GM12878 (cell line): Measurements from ENCODE around the gene MCM9. TPM values are rescaled to one million over a fixed set of nuclear protein-coding genes. Genes with fewer than 3 reads are reported as not detected.

Experiments
- ATAC-seq: fragments of 200-7000 bp; cut with Tn5 transposase; 3 replicates; pipeline ENCODE4 v1.9.1; 2020; ENCODE audit warnings: mild to moderate bottlenecking, moderate library complexity
- BruUV-seq: library from RNA; stranded (reverse); fragments of 400-500 nt; replicated peaks from 2 replicates; lab custom pipeline; 2021; lab: Mats Ljungman, UMichigan
- CTCF ChIA-PET: fragments of 300-600 bp; sonication (Branson Sonifier 250); formaldehyde crosslinking; extraction: SDS; loops from one replicate; lab custom pipeline; 2021; ENCODE audit warnings: inconsistent platforms; lab: Yijun Ruan, JAX
- POLR2A ChIA-PET: fragments of 350-600 bp; formaldehyde crosslinking; extraction: SDS; loops from one replicate; lab custom pipeline; 2021; ENCODE audit warnings: inconsistent platforms; lab: Charles Lee
- RAD21 ChIA-PET: fragments of 300-600 bp; sonication (Branson Sonifier 250); formaldehyde crosslinking; loops from one replicate; lab custom pipeline; 2023; ENCODE audit warnings: antibody characterized with exemption; ENCODE audit not compliant: unreplicated experiment; lab: Charles Lee
- SMC1A ChIA-PET: fragments of 300-600 bp; sonication (Branson Sonifier 250); formaldehyde crosslinking; loops from one replicate; lab custom pipeline; 2023; ENCODE audit not compliant: unreplicated experiment, uncharacterized antibody; lab: Charles Lee
- DNase-seq: peaks from one replicate; pipeline ENCODE4 v3.0.0-alpha.2; 2011; ENCODE audit warnings: low read depth, low spot score
- FAIRE-seq: peaks from 3 replicates; lab custom pipeline; 2011; peaks lifted over from hg19 to GRCh38; lab: Jason Lieb, UNC
- H2AFZ ChIP-seq: 2 replicates; pipeline ENCODE4 v1.6.0; 2011; ENCODE audit warnings: low read depth, low read length, control low read depth; ENCODE audit not compliant: control insufficient read depth
- H3K27ac ChIP-seq: 2 replicates; pipeline ENCODE4 v1.5.1; 2011; ENCODE audit warnings: control low read depth; ENCODE audit not compliant: control insufficient read depth, insufficient read depth
- H3K27me3 ChIP-seq, 2 experiments: replicated peaks in 1 of 2; 2 replicates each; pipeline versions ENCODE4 v1.6.0 to v1.6.1; 2011; ENCODE audit warnings: low read length in 1 of 2; ENCODE audit not compliant: control insufficient read depth in 2 of 2, insufficient read depth in 2 of 2
- H3K36me3 ChIP-seq, 2 experiments: 2 replicates each; pipeline ENCODE4 v1.5.1; 2011; ENCODE audit warnings: low read length in 1 of 2; ENCODE audit not compliant: control insufficient read depth in 2 of 2, insufficient read depth in 2 of 2
- H3K4me1 ChIP-seq: 2 replicates; pipeline ENCODE4 v1.6.1; 2011; ENCODE audit warnings: mild to moderate bottlenecking, low read length, moderate library complexity, mixed read lengths; ENCODE audit not compliant: control insufficient read depth, insufficient read depth
- H3K4me2 ChIP-seq: 2 replicates; pipeline ENCODE4 v1.6.0; 2011; ENCODE audit warnings: control low read depth; ENCODE audit not compliant: control insufficient read depth, insufficient read depth
- H3K4me3 ChIP-seq: fragments of 200-600 bp; sonication (generic); 2 replicates; pipeline ENCODE4 v1.5.1; 2016
- H3K79me2 ChIP-seq: 2 replicates; pipeline ENCODE4 v1.6.0; 2011; ENCODE audit warnings: low read length; ENCODE audit not compliant: control insufficient read depth, insufficient read depth
- H3K9ac ChIP-seq: 2 replicates; pipeline ENCODE4 v1.8.0; 2011; ENCODE audit warnings: low read length, control low read depth, mixed read lengths; ENCODE audit not compliant: control insufficient read depth, insufficient read depth
- H3K9me3 ChIP-seq: replicated peaks from 3 replicates; pipeline ENCODE4 v1.5.1; 2011; ENCODE audit warnings: mild to moderate bottlenecking, low read length; ENCODE audit not compliant: control insufficient read depth, insufficient read depth
- H4K20me1 ChIP-seq: 2 replicates; pipeline ENCODE4 v1.6.0; 2011; ENCODE audit not compliant: control insufficient read depth, insufficient read depth
- BCLAF1 ChIP-seq: fragments of 450-650 bp; IDR thresholded peaks from 2 replicates; pipeline ENCODE4 v1.6.1; 2017; ENCODE audit warnings: antibody characterized with exemption, mild to moderate bottlenecking, moderate library complexity
- CHD1 ChIP-seq: IDR thresholded peaks from 2 replicates; pipeline ENCODE4 v1.6.1; 2012; ENCODE audit warnings: low read depth, low read length, improper control_type of control experiment
- CHD2 ChIP-seq: IDR thresholded peaks from 2 replicates; pipeline ENCODE4 v1.6.1; 2011; ENCODE audit warnings: low read depth, low read length, improper control_type of control experiment, borderline replicate concordance
- EGR1 ChIP-seq, 2 experiments: IDR thresholded peaks; 1 replicate in 1 of 2; 2 replicates in 1 of 2; pipeline ENCODE4 v1.6.1; 2011 to 2012; ENCODE audit warnings: low read depth in 2 of 2, low read length in 2 of 2, borderline replicate concordance in 1 of 2, mild to moderate bottlenecking in 1 of 2, moderate library complexity in 1 of 2
- FOXK2 ChIP-seq: fragments of 450-650 bp; IDR thresholded peaks from 2 replicates; pipeline ENCODE4 v1.6.1; 2017; ENCODE audit warnings: mild to moderate bottlenecking, moderate library complexity
- PAX5 ChIP-seq: IDR thresholded peaks from 2 replicates; pipeline ENCODE4 v1.6.1; 2011; ENCODE audit warnings: low read depth, low read length, borderline replicate concordance
- TCF12 ChIP-seq: IDR thresholded peaks from 2 replicates; pipeline ENCODE4 v1.6.1; 2011; ENCODE audit warnings: low read depth, mild to moderate bottlenecking, low read length
- USF2 ChIP-seq: IDR thresholded peaks from 2 replicates; pipeline ENCODE4 v1.6.1; 2011; ENCODE audit warnings: low read depth, low read length, improper control_type of control experiment, borderline replicate concordance
- ZZZ3 ChIP-seq: IDR thresholded peaks from 2 replicates; pipeline ENCODE4 v1.6.1; 2011; ENCODE audit warnings: low read depth; ENCODE audit not compliant: control insufficient read depth, insufficient read length
- WGBS: methylation state at CpG from one replicate; pipeline ENCODE4 v1.1.6; 2016; ENCODE audit warnings: low lambda C conversion rate; ENCODE audit not compliant: insufficient replicate concordance, insufficient coverage; ENCODE audit errors: missing lambda C conversion rate; 5-methylcytosine and 5-hydroxymethylcytosine counted together
- in situ Hi-C: fragments of 300-500 bp; cut with MboI; formaldehyde crosslinking; loops from 9 replicates; pipeline ENCODE4 v1.14.3; 2018; ENCODE audit warnings: mixed read lengths
- intact Hi-C: fragments of 100-400 bp; cut with micrococcal nuclease; formaldehyde crosslinking; loops from one replicate; pipeline ENCODE4 v1.14.2; 2022; ENCODE audit not compliant: unreplicated experiment
- polyA plus RNA-seq, 11 experiments: library from polyadenylated mRNA; depleted of rRNA in 4 of 11; unstranded in 6 of 11; stranded (reverse) in 5 of 11; fragments of >200 nt; fragmentation: Nextera tagmentation in 4 of 11; fragmentation: Illumina TruSeq in 1 of 11; extraction: Ambion mirVana in 4 of 11; extraction: Trizol in 1 of 11; gene quantifications; 1 replicate in 1 of 11; 2 replicates in 10 of 11; pipeline versions ENCODE4 v1.2.1 to v1.2.3, GENCODE V29; 2011 to 2016; ENCODE audit warnings: inconsistent platforms in 2 of 11, missing spikeins in 2 of 11, low read depth in 1 of 11
- total RNA-seq, 4 experiments: library from RNA; depleted of rRNA in 3 of 4; stranded (reverse); fragments of >200 nt in 3 of 4; fragmentation: Illumina TruSeq in 1 of 4; extraction: Trizol in 1 of 4; gene quantifications; 2 replicates each; pipeline versions ENCODE4 v1.2.1 to v1.2.3, GENCODE V29; 2013 to 2021
- TF ChIP-seq, protein P1 (sequence below): IDR thresholded peaks from 2 replicates; pipeline ENCODE4 v1.6.1; 2011; ENCODE audit warnings: borderline replicate concordance, low read depth, mild to moderate bottlenecking, moderate library complexity, low read length; ENCODE audit not compliant: insufficient read depth, poor library complexity, severe bottlenecking
- TF ChIP-seq, protein P2 (sequence below): fragments of 450-650 bp; IDR thresholded peaks from 2 replicates; pipeline ENCODE4 v1.6.1; 2017; ENCODE audit warnings: mild to moderate bottlenecking, moderate library complexity
- TF ChIP-seq, protein P3 (sequence below): fragments of 450-650 bp; IDR thresholded peaks from 2 replicates; pipeline ENCODE4 v1.6.1; 2017; ENCODE audit warnings: low read depth, mild to moderate bottlenecking, moderate library complexity

Gene MCM9
- total and polyA plus RNA-seq, 10 of the 15 experiments (the other 5 are each of a cell fraction or from before 2014, with no cell fraction given), result 3.4 to 18.5 (median 9.7) TPM

- H2AFZ ChIP-seq, result no peak overlapping the region
- H3K9ac ChIP-seq, result no peak overlapping the region
- FAIRE-seq, result no peak
- ChIA-PET RAD21 (interaction anchor here (2.2 kb wide), 1 partner anchor 223 kb away, joined by 5 read pairs; no protein-coding TSS in a partner anchor), SMC1A (no interaction called here), CTCF (interaction anchor here (1.0 to 1.2 kb wide), 2 partner anchors 14 to 223 kb away, joined by 3 read pairs; no protein-coding TSS in a partner anchor), POLR2A (no interaction called here)
- no TSS peak for BruUV-seq
- no peaks in the 10 kb centered on the region for H3K27me3 ChIP-seq
- H3K27ac ChIP-seq, result no peak overlapping the region
- WGBS, result 75% methylated on average over 4 of the region's 4 CpGs
- H3K4me3 ChIP-seq, result no peak overlapping the region
- no peaks in the 10 kb centered on the region for H3K36me3 ChIP-seq
- no peaks in the 10 kb centered on the region for H3K4me1 ChIP-seq
- no peak for ATAC-seq
- H3K4me2 ChIP-seq, result no peak overlapping the region
- no peaks in the 10 kb centered on the region; the same call in 2 of the 3 replicates for H3K9me3 ChIP-seq
- in situ Hi-C loops, result loop anchor here (10.0 to 25.0 kb wide), 2 partner anchors 504 to 801 kb away; no protein-coding TSS in a partner anchor
- H4K20me1 ChIP-seq, result no peaks in the 10 kb centered on the region
- intact Hi-C loops, result no loop called here
- H3K79me2 ChIP-seq, result no peaks in the 10 kb centered on the region
- DNase-seq, result no peak
- TF ChIP-seq PAX5 (no peak), CHD2 (no peak), ZZZ3 (no peak), CHD1 (no peak), FOXK2 (no peak), BCLAF1 (no peak), EGR1 (IDR thresholded peaks at IDR 0.05; ENCODE audit: borderline replicate concordance in 1 of 2, low read depth in 2 of 2, low read length in 2 of 2) (no peak), TCF12 (no peak), USF2 (no peak)
- TF ChIP-seq, protein P1, sequence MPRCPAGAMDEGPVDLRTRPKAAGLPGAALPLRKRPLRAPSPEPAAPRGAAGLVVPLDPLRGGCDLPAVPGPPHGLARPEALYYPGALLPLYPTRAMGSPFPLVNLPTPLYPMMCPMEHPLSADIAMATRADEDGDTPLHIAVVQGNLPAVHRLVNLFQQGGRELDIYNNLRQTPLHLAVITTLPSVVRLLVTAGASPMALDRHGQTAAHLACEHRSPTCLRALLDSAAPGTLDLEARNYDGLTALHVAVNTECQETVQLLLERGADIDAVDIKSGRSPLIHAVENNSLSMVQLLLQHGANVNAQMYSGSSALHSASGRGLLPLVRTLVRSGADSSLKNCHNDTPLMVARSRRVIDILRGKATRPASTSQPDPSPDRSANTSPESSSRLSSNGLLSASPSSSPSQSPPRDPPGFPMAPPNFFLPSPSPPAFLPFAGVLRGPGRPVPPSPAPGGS, result no peak
- TF ChIP-seq, protein P2, sequence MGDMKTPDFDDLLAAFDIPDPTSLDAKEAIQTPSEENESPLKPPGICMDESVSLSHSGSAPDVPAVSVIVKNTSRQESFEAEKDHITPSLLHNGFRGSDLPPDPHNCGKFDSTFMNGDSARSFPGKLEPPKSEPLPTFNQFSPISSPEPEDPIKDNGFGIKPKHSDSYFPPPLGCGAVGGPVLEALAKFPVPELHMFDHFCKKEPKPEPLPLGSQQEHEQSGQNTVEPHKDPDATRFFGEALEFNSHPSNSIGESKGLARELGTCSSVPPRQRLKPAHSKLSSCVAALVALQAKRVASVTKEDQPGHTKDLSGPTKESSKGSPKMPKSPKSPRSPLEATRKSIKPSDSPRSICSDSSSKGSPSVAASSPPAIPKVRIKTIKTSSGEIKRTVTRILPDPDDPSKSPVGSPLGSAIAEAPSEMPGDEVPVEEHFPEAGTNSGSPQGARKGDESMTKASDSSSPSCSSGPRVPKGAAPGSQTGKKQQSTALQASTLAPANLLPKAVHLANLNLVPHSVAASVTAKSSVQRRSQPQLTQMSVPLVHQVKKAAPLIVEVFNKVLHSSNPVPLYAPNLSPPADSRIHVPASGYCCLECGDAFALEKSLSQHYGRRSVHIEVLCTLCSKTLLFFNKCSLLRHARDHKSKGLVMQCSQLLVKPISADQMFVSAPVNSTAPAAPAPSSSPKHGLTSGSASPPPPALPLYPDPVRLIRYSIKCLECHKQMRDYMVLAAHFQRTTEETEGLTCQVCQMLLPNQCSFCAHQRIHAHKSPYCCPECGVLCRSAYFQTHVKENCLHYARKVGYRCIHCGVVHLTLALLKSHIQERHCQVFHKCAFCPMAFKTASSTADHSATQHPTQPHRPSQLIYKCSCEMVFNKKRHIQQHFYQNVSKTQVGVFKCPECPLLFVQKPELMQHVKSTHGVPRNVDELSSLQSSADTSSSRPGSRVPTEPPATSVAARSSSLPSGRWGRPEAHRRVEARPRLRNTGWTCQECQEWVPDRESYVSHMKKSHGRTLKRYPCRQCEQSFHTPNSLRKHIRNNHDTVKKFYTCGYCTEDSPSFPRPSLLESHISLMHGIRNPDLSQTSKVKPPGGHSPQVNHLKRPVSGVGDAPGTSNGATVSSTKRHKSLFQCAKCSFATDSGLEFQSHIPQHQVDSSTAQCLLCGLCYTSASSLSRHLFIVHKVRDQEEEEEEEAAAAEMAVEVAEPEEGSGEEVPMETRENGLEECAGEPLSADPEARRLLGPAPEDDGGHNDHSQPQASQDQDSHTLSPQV, result no peak
- TF ChIP-seq, protein P3, sequence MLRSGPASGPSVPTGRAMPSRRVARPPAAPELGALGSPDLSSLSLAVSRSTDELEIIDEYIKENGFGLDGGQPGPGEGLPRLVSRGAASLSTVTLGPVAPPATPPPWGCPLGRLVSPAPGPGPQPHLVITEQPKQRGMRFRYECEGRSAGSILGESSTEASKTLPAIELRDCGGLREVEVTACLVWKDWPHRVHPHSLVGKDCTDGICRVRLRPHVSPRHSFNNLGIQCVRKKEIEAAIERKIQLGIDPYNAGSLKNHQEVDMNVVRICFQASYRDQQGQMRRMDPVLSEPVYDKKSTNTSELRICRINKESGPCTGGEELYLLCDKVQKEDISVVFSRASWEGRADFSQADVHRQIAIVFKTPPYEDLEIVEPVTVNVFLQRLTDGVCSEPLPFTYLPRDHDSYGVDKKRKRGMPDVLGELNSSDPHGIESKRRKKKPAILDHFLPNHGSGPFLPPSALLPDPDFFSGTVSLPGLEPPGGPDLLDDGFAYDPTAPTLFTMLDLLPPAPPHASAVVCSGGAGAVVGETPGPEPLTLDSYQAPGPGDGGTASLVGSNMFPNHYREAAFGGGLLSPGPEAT, result no peak
Measured at GRCh38 chr6:118788702-118789101, 146.3 kb downstream of the MCM9 start.
